Activated T-cell treated with anti-CD3 and anti-CD28 coated beads, Interleukin-2, amount 50 U/mL, for 48 hours (primary cell): ENCODE data around the gene DDX41.
"Not testable (repeated sequence)": the region's sequence is repeated elsewhere in the genome, so short reads cannot be mapped to it uniquely, and the experiment has no call there.

ENCODE experiments used
- DNase-seq, 2 experiments: peaks; one replicate each; pipeline ENCODE4 v3.0.0-alpha.2; 2020

Gene DDX41

GRCh38 chr5:177497292-177498012 is 19.3 kb downstream of the DDX41 start, which contains the start of gene PDLIM7:
Gene PDLIM7 (minus strand): TSS chr5:177497604. CDS start chr5:177496512, 1,092 bp downstream.
- DNase-seq = peak; percentile 98 to 99

- DNase-seq = peak in 1 of 2 experiments; percentile 52
Observed at GRCh38 chr5:177496727-177497291, 20.0 kb downstream of the DDX41 start.

- DNase-seq = no peak
Observed at GRCh38 chr5:177496070-177496726, 20.6 kb downstream of the DDX41 start.

GRCh38 chr5:177495243-177496060 is 21.3 kb downstream of the DDX41 start:
- no peak for DNase-seq

GRCh38 chr5:177494346-177495195 is 22.2 kb downstream of the DDX41 start:
- DNase-seq = peak; percentile 61 to 64

DNA sequence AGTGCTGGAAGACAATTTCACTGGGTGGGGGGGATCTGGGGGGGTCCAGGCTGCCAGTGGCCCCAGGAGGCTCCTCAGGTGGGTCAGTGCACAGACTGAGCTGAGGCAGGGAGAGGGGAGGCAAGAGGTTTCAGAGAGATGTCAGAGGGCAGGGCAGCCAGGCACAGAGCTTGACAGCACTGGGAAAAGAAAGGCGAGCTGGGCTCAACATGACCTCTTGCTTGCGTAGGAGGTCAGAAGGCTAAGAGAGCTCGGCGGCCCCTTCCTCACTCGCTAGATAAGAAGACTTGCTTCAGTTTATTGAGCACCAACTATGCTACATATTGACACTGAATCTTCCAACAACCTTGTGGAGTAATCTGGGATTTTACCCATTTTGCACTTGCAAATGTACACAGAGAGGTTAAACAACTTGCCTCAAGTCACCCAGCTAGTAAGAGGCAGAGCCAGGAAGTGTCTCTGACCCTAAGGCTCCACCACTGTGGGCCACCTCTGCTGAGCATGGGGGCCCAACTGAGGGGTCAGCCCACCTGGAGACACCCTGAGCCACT is 22.9 kb downstream of the DDX41 start:
- no peak for DNase-seq

DNA sequence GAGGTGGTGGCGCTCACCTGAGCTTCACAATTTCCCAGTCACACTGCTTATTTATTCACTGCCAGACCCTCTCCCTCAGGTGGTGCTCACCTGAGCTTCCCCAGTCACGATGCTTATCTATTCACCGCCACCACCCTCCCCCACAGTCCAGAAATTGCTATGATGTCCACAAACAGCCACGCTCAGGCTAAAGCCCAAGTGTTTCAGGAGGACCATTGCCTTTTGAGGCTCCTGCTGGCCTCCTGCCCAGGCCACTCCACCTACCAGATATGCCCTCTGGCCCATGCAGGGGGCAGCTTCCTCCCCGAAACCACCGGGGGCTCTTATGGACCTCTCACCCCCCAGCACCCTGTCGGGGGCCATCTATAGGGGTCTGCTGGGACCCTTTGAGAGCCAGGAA is 23.9 kb downstream of the DDX41 start:
- no peak for DNase-seq

- DNase-seq = no peak
Observed at GRCh38 chr5:177491983-177492746, 24.6 kb downstream of the DDX41 start.

DNA sequence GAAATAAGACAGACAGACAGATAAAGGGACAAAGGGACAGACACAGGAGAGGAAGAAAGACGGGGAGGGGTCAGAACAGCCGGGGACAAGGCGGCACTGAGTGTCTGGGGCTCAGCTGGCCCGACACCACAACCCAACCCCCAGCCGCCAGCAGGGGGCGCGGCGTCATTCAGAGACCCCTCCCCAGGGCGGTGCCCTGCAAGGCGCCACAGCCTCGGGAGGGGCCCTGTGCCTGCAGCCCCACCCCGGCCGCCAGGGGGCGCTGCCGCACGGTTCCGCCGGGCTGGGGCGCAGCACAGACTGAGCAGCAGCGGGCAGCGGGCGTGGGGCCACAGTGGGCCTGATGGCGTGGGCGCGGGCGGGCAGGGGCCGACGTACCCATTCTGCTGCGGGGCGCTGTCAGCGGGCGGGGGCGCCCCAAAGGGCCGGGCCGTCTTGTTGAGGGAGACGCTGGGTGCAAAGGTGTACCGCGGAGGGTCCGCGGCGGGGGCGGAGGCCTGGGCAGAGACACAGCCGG is 25.3 kb downstream of the DDX41 start:
- DNase-seq = peak; percentile 67 to 73

DNA sequence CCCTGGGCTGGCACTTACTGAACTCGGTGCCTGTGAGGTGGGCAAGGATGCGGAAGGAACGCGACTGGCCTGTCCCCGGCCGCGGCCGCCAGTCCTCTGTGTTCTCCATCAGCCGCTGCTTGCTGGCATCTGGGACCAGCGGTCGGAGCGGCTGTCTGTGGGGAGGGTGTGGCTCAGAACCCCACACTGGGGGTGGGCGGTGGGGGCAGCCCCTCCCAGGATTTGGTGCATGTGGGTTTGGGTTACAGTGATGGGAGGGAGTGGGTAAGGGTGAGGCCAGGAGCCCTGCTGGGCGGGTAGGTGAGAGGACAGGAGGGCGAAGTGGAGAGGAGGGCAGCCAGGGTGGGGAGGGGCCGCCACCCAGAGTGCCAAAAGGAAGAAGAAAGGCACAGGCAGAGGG is 25.8 kb downstream of the DDX41 start:
- DNase-seq = no peak

- no peak for DNase-seq
Observed at GRCh38 chr5:177490311-177490991, 26.3 kb downstream of the DDX41 start.

DNA sequence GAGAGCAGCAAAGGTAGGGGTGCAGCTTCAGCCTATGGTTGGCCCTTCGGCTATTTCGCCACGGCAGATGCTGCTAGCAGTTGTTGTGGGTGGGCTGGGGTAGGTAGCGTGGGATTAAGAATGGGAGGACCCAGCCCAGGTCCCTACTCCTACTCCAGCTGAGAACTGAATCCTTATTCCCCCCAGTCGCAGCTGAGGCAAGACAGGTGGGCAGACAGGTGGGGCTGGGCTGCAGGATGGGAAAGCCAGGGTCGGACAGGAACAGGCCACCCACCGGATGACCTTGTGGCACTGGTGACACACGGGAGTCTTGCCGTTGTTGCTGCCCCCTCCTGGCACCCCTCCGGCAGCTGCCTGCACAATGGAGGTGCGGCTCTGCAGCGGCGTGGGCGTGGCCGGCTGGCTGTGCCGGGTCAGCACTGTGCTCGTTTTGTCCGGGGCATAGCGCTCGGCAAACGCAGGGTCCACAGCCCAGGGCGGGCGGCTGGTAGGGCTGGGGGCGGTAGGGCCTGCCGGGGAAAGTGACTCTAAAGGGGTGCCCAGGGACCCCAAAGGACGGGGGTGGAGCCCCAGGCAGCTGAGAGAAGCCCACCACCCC is 27.5 kb downstream of the DDX41 start:
- DNase-seq = no peak

- no peak for DNase-seq
Observed at GRCh38 chr5:177487975-177488374, 28.8 kb downstream of the DDX41 start.

DNA sequence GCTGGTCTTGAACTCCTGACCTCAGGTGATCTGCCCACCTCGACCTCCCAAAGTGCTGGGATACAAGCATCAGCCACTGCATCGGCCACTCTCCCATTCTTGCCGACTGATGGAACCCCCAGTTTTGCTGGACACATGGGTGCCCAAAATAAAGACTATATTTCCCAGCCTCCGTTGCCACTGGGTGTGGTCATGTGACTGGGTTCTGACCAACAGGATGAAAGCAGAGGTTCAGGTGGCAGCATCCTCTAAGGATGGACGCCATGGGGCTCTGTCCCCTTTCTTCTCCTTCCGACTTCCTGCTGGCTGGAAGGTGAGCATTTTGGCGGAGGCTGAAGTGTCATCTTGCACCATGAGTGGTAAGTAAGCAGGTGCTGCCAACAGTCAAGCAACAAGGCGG is 29.6 kb downstream of the DDX41 start:
- no peak for DNase-seq

DNA sequence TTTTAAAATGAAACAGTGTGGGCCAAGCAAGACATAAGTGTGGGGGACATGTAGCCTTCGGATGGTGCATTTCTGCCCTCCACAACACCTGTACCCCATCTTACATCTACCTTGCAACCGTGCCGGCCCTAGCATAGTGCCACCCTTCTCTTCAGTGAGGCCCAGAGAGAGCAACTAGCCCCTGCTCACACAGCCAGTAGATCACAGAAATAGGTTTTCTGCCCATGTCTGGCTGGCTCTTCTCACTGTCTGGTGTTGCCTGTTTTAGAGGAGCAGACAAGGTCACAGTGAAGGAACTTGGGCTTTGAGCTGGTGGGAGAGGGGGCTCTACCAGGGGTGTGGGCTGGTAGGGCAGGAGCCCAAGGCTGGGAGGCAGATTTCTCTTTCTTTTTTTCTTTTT is 30.5 kb downstream of the DDX41 start:
- DNase-seq = no peak

DNA sequence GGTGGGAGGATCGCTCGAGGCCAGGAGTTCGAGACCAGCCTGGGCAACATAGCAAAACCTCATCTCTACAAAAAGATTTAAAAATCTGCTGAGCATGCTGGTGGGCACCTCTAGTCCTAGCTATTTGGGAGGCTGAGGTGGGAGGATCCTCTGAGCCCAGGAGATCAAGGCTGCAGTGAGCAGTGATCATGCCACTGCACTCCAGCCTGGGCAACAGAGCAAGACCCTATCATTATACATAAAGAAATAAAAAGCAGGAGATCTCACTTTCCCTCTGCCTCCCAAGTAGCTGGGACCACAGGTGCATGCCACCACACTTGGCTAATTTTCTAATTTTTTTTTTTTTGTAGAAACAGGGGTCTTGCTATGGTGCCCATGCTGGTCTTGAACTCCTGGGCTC is 31.0 kb downstream of the DDX41 start:
- not testable (repeated sequence) for DNase-seq

- DNase-seq = no peak
Observed at GRCh38 chr5:177484902-177485549, 31.7 kb downstream of the DDX41 start.

DNA sequence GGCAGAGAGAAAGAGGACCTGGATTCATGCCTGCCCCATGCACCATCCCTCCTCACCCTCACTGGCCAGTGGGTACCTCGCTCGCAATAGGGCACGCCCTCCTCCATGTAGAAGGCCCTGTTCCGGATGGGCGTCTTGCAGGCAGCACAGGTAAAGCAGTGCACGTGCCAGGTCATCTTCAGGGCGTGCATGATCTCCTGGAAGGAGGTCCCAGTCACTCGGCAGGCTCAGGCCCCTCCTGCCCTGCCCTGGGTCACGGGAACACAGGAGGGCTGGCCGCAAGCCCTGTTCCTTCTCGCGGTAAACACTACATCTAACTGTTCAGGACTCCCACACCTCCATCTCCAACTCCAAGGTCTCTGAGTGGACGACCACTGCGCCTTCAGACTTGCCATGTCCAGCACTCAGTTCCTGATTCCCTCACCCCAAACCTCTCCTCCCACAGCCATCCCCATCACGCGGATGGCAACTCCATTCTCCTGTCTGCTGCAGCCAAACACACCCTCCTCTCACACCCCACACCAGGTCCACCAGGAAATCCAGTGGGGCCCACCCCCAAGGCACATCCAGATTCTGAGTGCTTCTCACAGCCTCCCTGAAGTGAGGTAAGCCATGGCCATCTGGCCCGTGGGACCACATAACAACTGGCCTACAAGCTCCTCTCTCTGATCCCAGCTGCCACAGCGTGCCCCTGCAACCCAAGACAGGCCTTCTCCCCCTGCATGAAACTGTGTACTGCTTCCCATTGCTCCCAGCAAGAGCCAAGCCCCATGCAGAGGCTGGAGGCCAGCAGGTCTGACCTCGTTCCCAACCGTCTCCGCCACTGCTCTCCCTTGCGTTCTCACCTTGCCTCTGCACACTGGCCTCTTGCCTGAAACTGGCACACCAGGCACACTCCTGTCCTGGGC is 32.5 kb downstream of the DDX41 start:
- no peak for DNase-seq
